ENCODE measurements around the gene UBN1. TPM values are rescaled to one million over a fixed set of nuclear protein-coding genes. Genes with fewer than 3 reads are reported as not detected.

Gene UBN1, protein sequence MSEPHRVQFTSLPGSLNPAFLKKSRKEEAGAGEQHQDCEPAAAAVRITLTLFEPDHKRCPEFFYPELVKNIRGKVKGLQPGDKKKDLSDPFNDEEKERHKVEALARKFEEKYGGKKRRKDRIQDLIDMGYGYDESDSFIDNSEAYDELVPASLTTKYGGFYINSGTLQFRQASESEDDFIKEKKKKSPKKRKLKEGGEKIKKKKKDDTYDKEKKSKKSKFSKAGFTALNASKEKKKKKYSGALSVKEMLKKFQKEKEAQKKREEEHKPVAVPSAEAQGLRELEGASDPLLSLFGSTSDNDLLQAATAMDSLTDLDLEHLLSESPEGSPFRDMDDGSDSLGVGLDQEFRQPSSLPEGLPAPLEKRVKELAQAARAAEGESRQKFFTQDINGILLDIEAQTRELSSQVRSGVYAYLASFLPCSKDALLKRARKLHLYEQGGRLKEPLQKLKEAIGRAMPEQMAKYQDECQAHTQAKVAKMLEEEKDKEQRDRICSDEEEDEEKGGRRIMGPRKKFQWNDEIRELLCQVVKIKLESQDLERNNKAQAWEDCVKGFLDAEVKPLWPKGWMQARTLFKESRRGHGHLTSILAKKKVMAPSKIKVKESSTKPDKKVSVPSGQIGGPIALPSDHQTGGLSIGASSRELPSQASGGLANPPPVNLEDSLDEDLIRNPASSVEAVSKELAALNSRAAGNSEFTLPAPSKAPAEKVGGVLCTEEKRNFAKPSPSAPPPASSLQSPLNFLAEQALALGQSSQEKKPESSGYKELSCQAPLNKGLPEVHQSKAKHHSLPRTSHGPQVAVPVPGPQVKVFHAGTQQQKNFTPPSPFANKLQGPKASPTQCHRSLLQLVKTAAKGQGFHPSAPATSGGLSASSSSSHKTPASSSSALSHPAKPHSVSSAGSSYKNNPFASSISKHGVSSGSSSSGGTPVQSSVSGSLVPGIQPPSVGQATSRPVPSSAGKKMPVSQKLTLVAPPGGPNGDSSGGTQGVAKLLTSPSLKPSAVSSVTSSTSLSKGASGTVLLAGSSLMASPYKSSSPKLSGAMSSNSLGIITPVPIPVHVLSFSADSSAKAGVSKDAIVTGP (N-terminal part only)
- total RNA-seq (2013), result 22.1 TPM
- polyA plus RNA-seq (10 to 100 TPM in 1 of 3 donors, 1 to 10 TPM in 2; 5.3 to 24.5 (median 7.3) TPM), polyA minus RNA-seq (25.8 and 31.4 TPM in 2 replicates), total RNA-seq (53.7 to 124 (median 88.4) reads per million in 11 experiments)

DNA sequence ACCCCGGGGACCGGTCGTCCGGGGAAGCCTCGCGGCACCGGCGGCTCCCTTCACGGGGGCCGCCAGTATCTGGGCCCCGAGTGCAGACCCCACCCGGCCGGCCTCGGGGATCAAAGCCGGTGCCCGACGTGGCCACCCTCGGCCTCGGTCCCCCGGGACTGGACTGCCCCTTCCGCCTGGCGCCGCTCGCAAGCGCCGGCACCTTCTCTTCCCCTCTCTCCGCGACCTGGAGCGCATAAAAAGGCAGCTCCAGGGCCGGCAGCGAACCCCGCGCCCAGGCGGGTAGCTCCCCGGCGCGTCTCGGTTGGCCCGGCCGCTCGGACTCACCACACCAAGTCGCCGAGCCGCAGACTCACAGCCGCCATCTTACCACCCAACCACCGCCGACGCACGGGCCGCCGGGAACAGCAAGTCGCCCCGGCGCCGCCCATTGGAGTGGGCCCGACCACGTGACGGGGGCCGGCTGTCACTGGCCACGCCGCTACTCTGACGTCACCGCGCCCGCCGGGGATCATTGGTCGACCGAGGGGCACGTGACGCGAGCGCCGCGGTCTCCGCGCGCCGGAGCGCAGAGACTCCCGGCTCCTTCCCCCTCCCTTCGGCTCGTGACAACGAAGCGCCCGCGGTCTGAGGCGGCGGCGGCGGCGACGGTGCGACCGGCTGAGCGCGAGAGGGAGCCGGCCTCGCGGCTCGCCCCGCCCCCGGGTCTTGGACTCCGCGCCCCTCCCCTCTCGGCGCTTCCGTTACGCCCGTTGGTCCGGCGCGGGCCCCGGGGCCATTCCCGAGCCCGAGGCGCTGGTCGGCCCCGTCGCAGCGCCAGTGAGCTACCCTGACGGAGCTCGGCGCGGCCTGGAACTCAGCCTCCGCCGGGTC is at the start of gene UBN1, which contains the start of gene GLYR1:
TSS of gene UBN1 (plus strand) at position 581 of the 873 bp plus-strand sequence. CDS start 5,437 bp downstream, outside the sequence.
TSS of gene GLYR1 (minus strand) at position 388 of the 873 bp plus-strand sequence. CDS start at position 365, 23 bp downstream.
- Histone ChIP-seq H3K9ac (ENCODE audit: insufficient read depth, low read length, poor library complexity, severe bottlenecking) (peak within 1 kb of the TSS; percentile 99), H3K4me1 (ENCODE audit: control insufficient read depth in 1 of 2, insufficient read depth in 2 of 2, low read length in 2 of 2) (peaks cover 42 to 52% of the 10 kb centered on the region in 2 donors), H3K27me3 (ENCODE audit: control insufficient read depth in 2 of 2, insufficient read depth in 2 of 2, low read length in 2 of 2) (no peaks in the 10 kb centered on the region), H3K27ac (ENCODE audit: low read depth in 1 of 2, low read length in 2 of 2) (peak within 1 kb of the TSS; percentile 90 to 97), H4K20me1 (ENCODE audit: insufficient read depth, low read length) (peaks cover 60% of the 10 kb centered on the region), H3K36me3 (replicated peaks in 1 of 2; ENCODE audit: control insufficient read depth in 1 of 2, insufficient read depth in 2 of 2, low read length in 2 of 2) (peaks cover 28 to 36% of the 10 kb centered on the region in 2 donors), H3K4me2 (replicated peaks; ENCODE audit: extremely low read depth, low read length, poor library complexity, severe bottlenecking) (peak within 1 kb of the TSS; percentile 84), H3K9me3 (replicated peaks in 1 of 2; ENCODE audit: control insufficient read depth in 1 of 2, insufficient read depth in 1 of 2, low read length in 2 of 2) (no peaks in the 10 kb centered on the region), H3K4me3 (replicated peaks in 1 of 3; ENCODE audit: low read depth in 2 of 3, low read length in 3 of 3) (peak within 1 kb of the TSS; percentile 83 to 93 (median 90)), H2AFZ (ENCODE audit: insufficient read depth, low read depth, low read length, poor library complexity, severe bottlenecking) (peak within 1 kb of the TSS; percentile 85), H3K79me2 (ENCODE audit: insufficient read depth, low read length) (peaks cover 84% of the 10 kb centered on the region)
- H3K4me1 Mint-ChIP-seq, result peaks cover 52% of the 10 kb centered on the region
- TF ChIP-seq, protein P1, sequence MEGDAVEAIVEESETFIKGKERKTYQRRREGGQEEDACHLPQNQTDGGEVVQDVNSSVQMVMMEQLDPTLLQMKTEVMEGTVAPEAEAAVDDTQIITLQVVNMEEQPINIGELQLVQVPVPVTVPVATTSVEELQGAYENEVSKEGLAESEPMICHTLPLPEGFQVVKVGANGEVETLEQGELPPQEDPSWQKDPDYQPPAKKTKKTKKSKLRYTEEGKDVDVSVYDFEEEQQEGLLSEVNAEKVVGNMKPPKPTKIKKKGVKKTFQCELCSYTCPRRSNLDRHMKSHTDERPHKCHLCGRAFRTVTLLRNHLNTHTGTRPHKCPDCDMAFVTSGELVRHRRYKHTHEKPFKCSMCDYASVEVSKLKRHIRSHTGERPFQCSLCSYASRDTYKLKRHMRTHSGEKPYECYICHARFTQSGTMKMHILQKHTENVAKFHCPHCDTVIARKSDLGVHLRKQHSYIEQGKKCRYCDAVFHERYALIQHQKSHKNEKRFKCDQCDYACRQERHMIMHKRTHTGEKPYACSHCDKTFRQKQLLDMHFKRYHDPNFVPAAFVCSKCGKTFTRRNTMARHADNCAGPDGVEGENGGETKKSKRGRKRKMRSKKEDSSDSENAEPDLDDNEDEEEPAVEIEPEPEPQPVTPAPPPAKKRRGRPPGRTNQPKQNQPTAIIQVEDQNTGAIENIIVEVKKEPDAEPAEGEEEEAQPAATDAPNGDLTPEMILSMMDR (IDR thresholded peaks at IDR 0.05), result no peak
- intact Hi-C loops (cut with micrococcal nuclease), result loop anchor here (2.0 to 10.0 kb wide), 4 partner anchors 44 to 250 kb away; partner anchors contain the start of genes ROGDI (in 2 of the 2), EEF2KMT (in 1 of the 2) and SEC14L5 (in 1 of the 2)
- no peaks in the 10 kb centered on the region for H3K27me3 Mint-ChIP-seq (ENCODE audit: low read depth in 3 of 3)
- no peaks in the 10 kb centered on the region for H3K9me3 Mint-ChIP-seq
- peaks cover 28 to 34% of the 10 kb centered on the region in 2 donors for H3K36me3 Mint-ChIP-seq
- DNase-seq, result peak; percentile 97 to 98 (median 98)
- H3K4me3 Mint-ChIP-seq, result peak within 1 kb of the TSS; percentile 90 to 94
- under 1% methylated on average over 124 of the region's 126 CpGs for WGBS (ENCODE audit: insufficient coverage)
- peak within 1 kb of the TSS; percentile 88 to 96 (median 94) for H3K27ac Mint-ChIP-seq
